Right lobe of liver (tissue), 6 donors: Measurements from ENCODE around the gene OR6N1. TPM values are rescaled to one million over a fixed set of nuclear protein-coding genes. Genes with fewer than 3 reads are reported as not detected.

ENCODE experiments used
- ATAC-seq, 4 donors: fragments of 200-7000 bp; cut with Tn5 transposase; one replicate each; pipeline ENCODE4 v1.9.1; 2020; ENCODE audit warnings: mild to moderate bottlenecking in 4 of 4, moderate library complexity in 4 of 4
- DNase-seq, 3 donors: peaks; one replicate each; pipeline ENCODE4 v3.0.0-alpha.2; 2020
- H3K27ac ChIP-seq, 3 donors: fragments of 200-600 bp; one replicate each; pipeline ENCODE4 v1.8.0; 2022
- H3K27me3 ChIP-seq, 2 donors: fragments of 200-600 bp; one replicate each; pipeline ENCODE4 v1.8.0; 2022
- H3K36me3 ChIP-seq, 4 donors: fragments of 200-600 bp; sonication (generic) in 1 of 4; one replicate each; pipeline versions ENCODE4 v1.5.1 to v1.8.0; 2017 to 2022; ENCODE audit warnings: control low read depth in 1 of 4
- H3K4me1 ChIP-seq, 4 donors: fragments of 200-600 bp; sonication (generic) in 1 of 4; one replicate each; pipeline versions ENCODE4 v1.5.1 to v1.8.0; 2017 to 2022; ENCODE audit warnings: control low read depth in 1 of 4
- H3K4me3 ChIP-seq, 3 donors: fragments of 200-600 bp; one replicate each; pipeline ENCODE4 v1.8.0; 2022
- H3K9me3 ChIP-seq, 4 donors: fragments of 200-600 bp; sonication (generic) in 1 of 4; one replicate each; pipeline versions ENCODE4 v1.5.1 to v1.8.0; 2017 to 2022; ENCODE audit warnings: control low read depth in 1 of 4
- POLR2A ChIP-seq: fragments of 450-650 bp; IDR thresholded peaks from one replicate; pipeline ENCODE4 v1.6.1; 2017; ENCODE audit warnings: antibody characterized with exemption, mild to moderate bottlenecking
- whole genome bisulfite sequencing: methylation state at CpG from one replicate; pipeline ENCODE4 v1.1.6; 2018; ENCODE audit warnings: low coverage, low lambda C conversion rate; ENCODE audit not compliant: insufficient coverage; ENCODE audit errors: missing lambda C conversion rate; 5-methylcytosine and 5-hydroxymethylcytosine counted together
- intact Hi-C, 2 donors: fragments of 100-400 bp; cut with DNase I; formaldehyde crosslinking; loops; one replicate each; pipeline versions ENCODE4 v1.11.2 to v1.14.1; 2022
- total RNA-seq, 6 experiments: library from RNA; depleted of rRNA in 2 of 6; stranded (reverse); fragments of >200 nt in 2 of 6; fragmentation: NEBNext Ultra II Directional in 3 of 6; extraction: Animal tissue kit (Norgen Biotek cat#: 25700) in 3 of 6; gene quantifications; one replicate each; pipeline versions ENCODE4 v1.1.0 to v1.2.4, GENCODE V29; 2016 to 2023
- TF ChIP-seq, protein P1 (sequence below), 4 donors: fragments of 200-600 bp in 3 of 4; fragments of 450-650 bp in 1 of 4; IDR thresholded peaks; one replicate each; pipeline versions ENCODE4 v1.5.1 to v1.8.0; 2016 to 2022; ENCODE audit warnings: antibody characterized with exemption in 4 of 4, mild to moderate bottlenecking in 2 of 4
- donor health status: DM: no; HTN: yes; CAD: no.
- donor health status: DM: no; HTN: no; CAD: no.
- donor health status: DM: no; HTN: no; CAD: no.
- donor health status: DM: no; HTN: yes; CAD: no.
- donor health status: DM: no; HTN: yes; CAD: no.

OR6N1 gene
- total RNA-seq, 6 experiments from 2014 or later: not detected

DNA sequence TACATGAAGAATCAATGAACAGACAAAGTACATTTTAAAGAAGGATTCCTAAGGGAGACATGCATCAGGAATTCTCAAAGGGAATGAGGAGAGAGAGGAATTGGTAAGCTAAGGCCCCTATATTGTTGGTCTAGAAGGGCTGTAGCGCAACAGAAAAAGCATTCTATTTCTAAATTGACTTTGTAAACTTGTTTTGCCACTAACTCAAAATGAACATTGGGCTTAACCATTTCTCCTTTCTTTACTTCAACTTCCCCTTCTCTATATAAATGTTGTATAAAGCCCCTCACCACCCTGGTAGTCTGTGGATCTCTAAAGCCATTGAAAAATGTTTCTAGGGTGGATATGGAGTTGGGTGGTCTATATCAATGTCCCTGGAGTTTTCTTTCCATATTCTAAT is 29.4 kb upstream of the OR6N1 start:
- Histone ChIP-seq H3K27ac (no peak overlapping the region), H3K36me3 (no peaks in the 10 kb centered on the region), H3K27me3 (peaks cover 0 to 3% of the 10 kb centered on the region in 2 donors), H3K4me1 (no peaks in the 10 kb centered on the region), H3K4me3 (no peak overlapping the region), H3K9me3 (no peaks in the 10 kb centered on the region)
- ATAC-seq: no peak
- intact Hi-C loops: no loop called here
- TF ChIP-seq, protein P1, sequence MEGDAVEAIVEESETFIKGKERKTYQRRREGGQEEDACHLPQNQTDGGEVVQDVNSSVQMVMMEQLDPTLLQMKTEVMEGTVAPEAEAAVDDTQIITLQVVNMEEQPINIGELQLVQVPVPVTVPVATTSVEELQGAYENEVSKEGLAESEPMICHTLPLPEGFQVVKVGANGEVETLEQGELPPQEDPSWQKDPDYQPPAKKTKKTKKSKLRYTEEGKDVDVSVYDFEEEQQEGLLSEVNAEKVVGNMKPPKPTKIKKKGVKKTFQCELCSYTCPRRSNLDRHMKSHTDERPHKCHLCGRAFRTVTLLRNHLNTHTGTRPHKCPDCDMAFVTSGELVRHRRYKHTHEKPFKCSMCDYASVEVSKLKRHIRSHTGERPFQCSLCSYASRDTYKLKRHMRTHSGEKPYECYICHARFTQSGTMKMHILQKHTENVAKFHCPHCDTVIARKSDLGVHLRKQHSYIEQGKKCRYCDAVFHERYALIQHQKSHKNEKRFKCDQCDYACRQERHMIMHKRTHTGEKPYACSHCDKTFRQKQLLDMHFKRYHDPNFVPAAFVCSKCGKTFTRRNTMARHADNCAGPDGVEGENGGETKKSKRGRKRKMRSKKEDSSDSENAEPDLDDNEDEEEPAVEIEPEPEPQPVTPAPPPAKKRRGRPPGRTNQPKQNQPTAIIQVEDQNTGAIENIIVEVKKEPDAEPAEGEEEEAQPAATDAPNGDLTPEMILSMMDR (IDR thresholded peaks at IDR 0.05): no peak
- TF ChIP-seq POLR2A: no peak
- DNase-seq: no peak
- 53% methylated on average over 1 of the region's 1 CpG for WGBS

GRCh38 chr1:158800526-158800925 is 28.5 kb upstream of the OR6N1 start:
- H3K9me3 ChIP-seq: no peaks in the 10 kb centered on the region
- H3K36me3 ChIP-seq: no peaks in the 10 kb centered on the region
- H3K27me3 ChIP-seq: peaks cover 0 to 3% of the 10 kb centered on the region in 2 donors
- WGBS: 37% methylated on average over 2 of the region's 2 CpGs
- no peak overlapping the region for H3K4me3 ChIP-seq
- DNase-seq (no peak), ATAC-seq (no peak)
- H3K4me1 ChIP-seq: no peaks in the 10 kb centered on the region
- intact Hi-C loops: no loop called here
- H3K27ac ChIP-seq: no peak overlapping the region
- no peak for TF ChIP-seq POLR2A
- TF ChIP-seq, protein P1 (IDR thresholded peaks at IDR 0.05): no peak

- ATAC-seq: no peak
- DNase-seq: no peak
- no peaks in the 10 kb centered on the region for H3K9me3 ChIP-seq
- no peaks in the 10 kb centered on the region for H3K4me1 ChIP-seq
- H3K36me3 ChIP-seq: no peaks in the 10 kb centered on the region
- no peak overlapping the region for H3K27ac ChIP-seq
- intact Hi-C loops: no loop called here
- H3K4me3 ChIP-seq: no peak overlapping the region
- peaks cover 0 to 3% of the 10 kb centered on the region in 2 donors for H3K27me3 ChIP-seq
- TF ChIP-seq, protein P1 (IDR thresholded peaks at IDR 0.05): no peak
- TF ChIP-seq POLR2A: no peak
- WGBS: 56% methylated on average over 4 of the region's 4 CpGs
These were observed 27.7 kb upstream of the OR6N1 start for GRCh38 chr1:158799689-158800088.

DNA sequence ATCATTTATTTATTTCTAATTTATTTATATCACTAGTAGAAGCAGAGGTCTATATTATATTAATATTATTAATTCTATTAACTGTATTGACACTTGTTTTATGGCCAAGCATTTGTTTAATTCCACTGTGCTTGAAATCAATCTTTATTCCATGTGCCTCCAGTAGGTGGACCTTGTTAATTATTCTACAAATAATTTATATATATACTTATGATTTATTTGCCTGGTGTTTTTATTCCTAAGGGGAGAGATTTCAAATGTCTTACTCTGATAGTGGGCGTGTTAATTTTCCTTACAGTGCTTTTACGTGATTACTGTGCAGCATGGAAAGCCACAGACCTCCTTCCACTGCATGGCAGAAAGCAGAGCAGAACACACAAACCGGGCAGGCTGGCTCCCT is 26.5 kb upstream of the OR6N1 start:
- Histone ChIP-seq H3K4me1 (no peaks in the 10 kb centered on the region), H3K9me3 (no peaks in the 10 kb centered on the region), H3K36me3 (no peaks in the 10 kb centered on the region), H3K4me3 (no peak overlapping the region), H3K27ac (no peak overlapping the region), H3K27me3 (peaks cover 0 to 3% of the 10 kb centered on the region in 2 donors)
- no peak for ATAC-seq
- TF ChIP-seq, protein P1 (IDR thresholded peaks at IDR 0.05): no peak
- TF ChIP-seq POLR2A: no peak
- intact Hi-C loops: no loop called here
- DNase-seq: no peak
- 37% methylated on average over 3 of the region's 3 CpGs for WGBS

DNA sequence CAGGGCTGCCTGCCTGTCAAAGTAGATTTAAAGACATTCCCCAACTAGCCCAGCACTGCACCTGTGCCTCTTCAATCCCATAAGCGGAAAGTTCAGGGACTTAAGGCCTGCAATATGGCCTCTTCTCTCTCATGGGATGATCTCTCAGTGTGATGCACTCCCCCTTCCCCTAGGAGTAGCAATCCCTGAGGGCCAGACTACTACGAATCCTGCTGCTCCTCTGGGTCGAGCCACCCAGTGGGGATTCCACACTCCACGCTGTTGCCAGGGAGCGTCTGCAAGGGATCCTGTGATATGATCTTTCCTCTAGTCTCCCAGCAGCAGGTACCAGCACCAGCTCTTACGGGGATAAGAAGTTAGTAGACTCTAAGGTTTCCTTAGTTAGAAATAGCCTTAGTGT is 22.3 kb upstream of the OR6N1 start:
- Histone ChIP-seq H3K27ac (no peak overlapping the region), H3K4me3 (no peak overlapping the region), H3K27me3 (peaks cover 0 to 3% of the 10 kb centered on the region in 2 donors), H3K9me3 (no peaks in the 10 kb centered on the region), H3K4me1 (no peaks in the 10 kb centered on the region), H3K36me3 (no peaks in the 10 kb centered on the region)
- no peak for TF ChIP-seq POLR2A
- TF ChIP-seq, protein P1 (IDR thresholded peaks at IDR 0.05): no peak
- 48% methylated on average over 5 of the region's 6 CpGs for WGBS
- intact Hi-C loops: no loop called here
- ATAC-seq: no peak
- no peak for DNase-seq
